GM19043 (cell line): ENCODE measurements around the gene PADI6.

Experiments
- ATAC-seq: cut with Tn5 transposase; IDR thresholded peaks from one replicate; pipeline ENCODE4 v1.9.1; 2021; ENCODE audit warnings: low read depth; ENCODE audit not compliant: unreplicated experiment

Gene PADI6

GRCh38 chr1:17433261-17433660, 61.3 kb downstream of the PADI6 start:
- no peak for ATAC-seq

GRCh38 chr1:17434016-17434415, 62.0 kb downstream of the PADI6 start:
- ATAC-seq, result no peak

GRCh38 chr1:17434601-17435000, 62.6 kb downstream of the PADI6 start:
- no peak for ATAC-seq

- no peak for ATAC-seq
Measured at GRCh38 chr1:17436380-17437174, 64.6 kb downstream of the PADI6 start.

GRCh38 chr1:17437260-17437579, 65.2 kb downstream of the PADI6 start:
- ATAC-seq, result no peak

GRCh38 chr1:17437580-17438317, 65.8 kb downstream of the PADI6 start:
- ATAC-seq, result no peak

- no peak for ATAC-seq
Measured at GRCh38 chr1:17438318-17439249, 66.6 kb downstream of the PADI6 start.

GRCh38 chr1:17439250-17440073, 67.5 kb downstream of the PADI6 start, which contains the start of gene RCC2:
TSS of gene RCC2 (minus strand) at chr1:17439677. CDS start at chr1:17438514, 1,163 bp downstream.
- ATAC-seq, result no peak

- ATAC-seq, result no peak
Measured at GRCh38 chr1:17440074-17440826, 68.3 kb downstream of the PADI6 start.

GRCh38 chr1:17440827-17441168, 68.8 kb downstream of the PADI6 start:
- no peak for ATAC-seq

- no peak for ATAC-seq
Measured at GRCh38 chr1:17441265-17441992, 69.4 kb downstream of the PADI6 start.

- ATAC-seq, result no peak
Measured at GRCh38 chr1:17441993-17442357, 70.0 kb downstream of the PADI6 start.

GRCh38 chr1:17442841-17443240, 70.8 kb downstream of the PADI6 start:
- no peak for ATAC-seq

- ATAC-seq, result no peak
Measured at GRCh38 chr1:17447501-17447992, 75.6 kb downstream of the PADI6 start.
